ENCODE data around the gene TMEM253.

The TMEM253 gene

GRCh38 chr14:21066882-21067502 lies 33.9 kb upstream of the TMEM253 start:
- DNase-seq (ENCODE audit: low read depth in 2 of 2): peak in 1 of 2 donors; percentile 25
- H3K4me3 ChIP-seq (replicated peaks in 1 of 2; ENCODE audit: low read depth in 2 of 2, low read length in 2 of 2): no peak overlapping the region
- TF ChIP-seq CTCF (IDR thresholded peaks at IDR 0.05; ENCODE audit: low read depth, low read length): peak; percentile 23

- TF ChIP-seq CTCF (IDR thresholded peaks at IDR 0.05; ENCODE audit: low read depth, low read length): peak; percentile 72
- DNase-seq (ENCODE audit: low read depth in 2 of 2): peak; percentile 70
- peak overlapping the region; percentile 8 to 76 for H3K4me3 ChIP-seq (replicated peaks in 1 of 2; ENCODE audit: low read depth in 2 of 2, low read length in 2 of 2)
Observed at GRCh38 chr14:21068521-21069387, 32.1 kb upstream of the TMEM253 start.

- peak; percentile 28 to 33 for DNase-seq (ENCODE audit: low read depth in 2 of 2)
- H3K4me3 ChIP-seq (replicated peaks in 1 of 2; ENCODE audit: low read depth in 2 of 2, low read length in 2 of 2): peak overlapping the region; percentile 60 to 76
- no peak for TF ChIP-seq CTCF (IDR thresholded peaks at IDR 0.05; ENCODE audit: low read depth, low read length)
Observed at GRCh38 chr14:21069388-21070082, 31.3 kb upstream of the TMEM253 start.

- TF ChIP-seq CTCF (IDR thresholded peaks at IDR 0.05; ENCODE audit: low read depth, low read length): no peak
- H3K4me3 ChIP-seq (replicated peaks in 1 of 2; ENCODE audit: low read depth in 2 of 2, low read length in 2 of 2): peak within 1 kb of the TSS; percentile 67 to 76
- peak; percentile 34 to 54 for DNase-seq (ENCODE audit: low read depth in 2 of 2)
Observed at GRCh38 chr14:21070083-21070609, 30.7 kb upstream of the TMEM253 start, which contains the start of gene ARHGEF40. Gene ARHGEF40, plus strand, starts transcription at chr14:21070304. Its CDS starts 93 bp downstream, at chr14:21070397.

- DNase-seq (ENCODE audit: low read depth in 2 of 2): peak; percentile 48 to 55
Observed at GRCh38 chr14:21070610-21071224, 30.1 kb upstream of the TMEM253 start.

More at GRCh38 chr14:21070610-21071224, 30.1 kb upstream of the TMEM253 start:
- no peak for TF ChIP-seq CTCF (IDR thresholded peaks at IDR 0.05; ENCODE audit: low read depth, low read length)
- H3K4me3 ChIP-seq (replicated peaks in 1 of 2; ENCODE audit: low read depth in 2 of 2, low read length in 2 of 2): peak overlapping the region; percentile 67 to 76
